IMR-90 (cell line): ENCODE results near the gene SHROOM3. TPM values are rescaled to one million over a fixed set of nuclear protein-coding genes. Genes with fewer than 3 reads are reported as not detected.

ENCODE experiments used
- ATAC-seq: fragments of 200-7000 bp; cut with Tn5 transposase; 2 replicates; pipeline ENCODE4 v1.9.1; 2020; ENCODE audit warnings: low read depth, mild to moderate bottlenecking, moderate library complexity
- BruUV-seq: library from RNA; stranded (reverse); fragments of 400-500 nt; replicated peaks from 2 replicates; lab custom pipeline; 2021; lab: Mats Ljungman, UMichigan
- CTCF ChIA-PET: fragments of 300-600 bp; formaldehyde crosslinking; extraction: SDS; loops from one replicate; lab custom pipeline; 2021; ENCODE audit warnings: antibody characterized with exemption; lab: Yijun Ruan, JAX
- POLR2A ChIA-PET: fragments of 300-600 bp; sonication (Branson Sonifier 250); formaldehyde crosslinking; loops from one replicate; lab custom pipeline; 2022; ENCODE audit warnings: antibody characterized with exemption; ENCODE audit not compliant: unreplicated experiment; lab: Charles Lee
- DNase-seq: peaks from one replicate; pipeline ENCODE4 v3.0.0; 2013
- H2AFZ ChIP-seq: replicated peaks from 2 replicates; pipeline ENCODE3; 2013; ENCODE audit warnings: low read length, mild to moderate bottlenecking; ENCODE audit not compliant: poor library complexity
- H2AK5ac ChIP-seq: 2 replicates; pipeline ENCODE4 v1.6.1; 2013; ENCODE audit warnings: low read depth, low read length, inconsistent platforms
- H2AK9ac ChIP-seq: replicated peaks from 2 replicates; pipeline ENCODE3; 2013; ENCODE audit warnings: mild to moderate bottlenecking, low read depth, low read length, moderate library complexity; ENCODE audit not compliant: poor library complexity
- H2BK120ac ChIP-seq: 2 replicates; pipeline ENCODE4 v1.6.1; 2013; ENCODE audit warnings: low read depth, low read length, inconsistent platforms
- H2BK15ac ChIP-seq: 3 replicates; pipeline ENCODE4 v1.6.1; 2013; ENCODE audit warnings: low read depth, low read length, inconsistent platforms
- H2BK20ac ChIP-seq: 2 replicates; pipeline ENCODE4 v1.6.1; 2013; ENCODE audit warnings: low read depth, mild to moderate bottlenecking, inconsistent platforms, low read length, moderate library complexity
- H2BK5ac ChIP-seq: 2 replicates; pipeline ENCODE4 v1.6.1; 2013; ENCODE audit warnings: mild to moderate bottlenecking, low read depth, low read length, inconsistent platforms; ENCODE audit not compliant: poor library complexity, severe bottlenecking
- H3K14ac ChIP-seq: replicated peaks from 2 replicates; pipeline ENCODE4 v1.6.1; 2013; ENCODE audit warnings: low read depth, low read length, inconsistent platforms
- H3K18ac ChIP-seq: 2 replicates; pipeline ENCODE4 v1.6.1; 2013; ENCODE audit warnings: low read depth, low read length, control low read depth
- H3K23ac ChIP-seq: 2 replicates; pipeline ENCODE4 v1.6.1; 2013; ENCODE audit warnings: low read depth, low read length, inconsistent platforms
- H3K27ac ChIP-seq: 2 replicates; pipeline ENCODE4 v1.5.1; 2013; ENCODE audit warnings: mild to moderate bottlenecking, control low read depth, low read length; ENCODE audit not compliant: insufficient read depth
- H3K27me3 ChIP-seq: 2 replicates; pipeline ENCODE4 v1.6.1; 2013; ENCODE audit warnings: low read length; ENCODE audit not compliant: control insufficient read depth, insufficient read depth
- H3K36me3 ChIP-seq: 2 replicates; pipeline ENCODE4 v1.6.1; 2013; ENCODE audit warnings: low read length, mixed read lengths; ENCODE audit not compliant: control insufficient read depth, insufficient read depth
- H3K4ac ChIP-seq: 2 replicates; pipeline ENCODE4 v1.6.1; 2013; ENCODE audit warnings: low read depth, low read length, inconsistent platforms
- H3K4me1 ChIP-seq: 2 replicates; pipeline ENCODE4 v1.6.1; 2013; ENCODE audit warnings: low read length, mixed read lengths; ENCODE audit not compliant: control insufficient read depth, insufficient read depth
- H3K4me2 ChIP-seq: 2 replicates; pipeline ENCODE4 v1.6.1; 2013; ENCODE audit warnings: low read depth, mild to moderate bottlenecking, control low read depth, low read length, moderate library complexity
- H3K4me3 ChIP-seq: 2 replicates; pipeline ENCODE4 v1.5.1; 2013; ENCODE audit warnings: low read depth, mild to moderate bottlenecking, control low read depth, low read length, moderate library complexity; ENCODE audit not compliant: insufficient read depth
- H3K56ac ChIP-seq: 2 replicates; pipeline ENCODE4 v1.6.1; 2013; ENCODE audit warnings: low read length, inconsistent platforms; ENCODE audit not compliant: insufficient read depth; ENCODE audit errors: extremely low read depth
- H3K79me1 ChIP-seq, 2 experiments: 2 replicates each; pipeline ENCODE4 v1.6.1; 2013; ENCODE audit warnings: low read length in 2 of 2, inconsistent platforms in 1 of 2, low read depth in 1 of 2
- H3K9ac ChIP-seq: 2 replicates; pipeline ENCODE4 v1.6.1; 2013; ENCODE audit warnings: low read depth, low read length, control low read depth
- H3K9me1 ChIP-seq: 2 replicates; pipeline ENCODE4 v1.6.1; 2013; ENCODE audit warnings: low read length, inconsistent platforms; ENCODE audit not compliant: insufficient read depth
- H3K9me3 ChIP-seq: 2 replicates; pipeline ENCODE4 v1.6.1; 2013; ENCODE audit warnings: low read length; ENCODE audit not compliant: control insufficient read depth, insufficient read depth
- H4K20me1 ChIP-seq: 2 replicates; pipeline ENCODE4 v1.6.1; 2013; ENCODE audit warnings: low read length, inconsistent platforms; ENCODE audit not compliant: insufficient read depth
- H4K5ac ChIP-seq: 2 replicates; pipeline ENCODE4 v1.6.1; 2013; ENCODE audit warnings: mild to moderate bottlenecking, low read depth, low read length, control low read depth
- H4K8ac ChIP-seq, 2 experiments: 2 replicates each; pipeline ENCODE4 v1.6.1; 2013; ENCODE audit warnings: low read depth in 2 of 2, low read length in 2 of 2, control low read depth in 1 of 2, inconsistent platforms in 1 of 2
- H4K91ac ChIP-seq: 2 replicates; pipeline ENCODE4 v1.6.1; 2013; ENCODE audit warnings: low read depth, low read length, inconsistent platforms; ENCODE audit not compliant: insufficient read depth
- BHLHE40 ChIP-seq: fragments of 150-350 bp; IDR thresholded peaks from 2 replicates; pipeline ENCODE4 v1.6.1; 2016; ENCODE audit warnings: mild to moderate bottlenecking, low read depth, low read length
- FOS ChIP-seq: fragments of 150-350 bp; IDR thresholded peaks from 2 replicates; pipeline ENCODE4 v1.6.1; 2016; ENCODE audit warnings: low read depth, low read length
- MAFK ChIP-seq: IDR thresholded peaks from 2 replicates; pipeline ENCODE4 v1.6.1; 2012; ENCODE audit warnings: low read depth, low read length, improper control_type of control experiment
- MXI1 ChIP-seq: IDR thresholded peaks from 2 replicates; pipeline ENCODE4 v1.6.1; 2012; ENCODE audit warnings: low read depth, mild to moderate bottlenecking, low read length, moderate library complexity, borderline replicate concordance
- RAD21 ChIP-seq: IDR thresholded peaks from 2 replicates; pipeline ENCODE4 v1.6.1; 2012; ENCODE audit warnings: low read length, improper control_type of control experiment
- RFX5 ChIP-seq: IDR thresholded peaks from 2 replicates; pipeline ENCODE4 v1.8.0; 2012; ENCODE audit warnings: low read depth, mild to moderate bottlenecking, low read length, moderate library complexity
- SMC3 ChIP-seq: fragments of 150-350 bp; IDR thresholded peaks from 2 replicates; pipeline ENCODE4 v1.6.1; 2016; ENCODE audit warnings: low read depth, mild to moderate bottlenecking, antibody characterized with exemption, low read length, moderate library complexity
- USF2 ChIP-seq: fragments of 150-350 bp; IDR thresholded peaks from 2 replicates; pipeline ENCODE4 v1.6.1; 2017; ENCODE audit warnings: mild to moderate bottlenecking, antibody characterized with exemption, low read length, low read depth
- WGBS, 2 experiments: methylation state at CpG; one replicate each; pipeline versions ENCODE4 v1.1.5 to v1.1.7; 2013; ENCODE audit warnings: missing lambda C conversion rate in 2 of 2; ENCODE audit not compliant: insufficient read length in 1 of 2; ENCODE audit errors: extremely low coverage in 2 of 2; 5-methylcytosine and 5-hydroxymethylcytosine counted together
- dilution Hi-C: fragments of 300-500 bp; cut with HindIII; formaldehyde crosslinking; loops from one replicate; pipeline ENCODE4 v1.14.3; 2018; ENCODE audit warnings: low sequenced_read_pairs; ENCODE audit not compliant: unreplicated experiment
- in situ Hi-C: fragments of 300-500 bp; cut with MboI; formaldehyde crosslinking; loops from 3 replicates; pipeline ENCODE4 v1.14.3; 2019; ENCODE audit warnings: low sequenced_read_pairs, inconsistent platforms, mixed read lengths
- intact Hi-C: fragments of 100-400 bp; cut with micrococcal nuclease; formaldehyde crosslinking; loops from 2 replicates; pipeline ENCODE4 v1.10.0; 2022
- polyA plus RNA-seq, 3 experiments: library from polyadenylated mRNA; depleted of rRNA; stranded (reverse); fragments of >200 nt; gene quantifications; 2 replicates each; pipeline ENCODE4 v1.2.3, GENCODE V29; 2012; ENCODE audit warnings: low replicate concordance in 1 of 3
- total RNA-seq: library from RNA; depleted of rRNA; stranded (reverse); fragments of >200 nt; gene quantifications from 2 replicates; pipeline ENCODE4 v1.2.3, GENCODE V29; 2012
- TF ChIP-seq, protein P1 (sequence below): conservative IDR thresholded peaks from 2 replicates; pipeline ENCODE4 v1.5.1; 2012; ENCODE audit warnings: mild to moderate bottlenecking, low read depth, low read length, improper control_type of control experiment
- TF ChIP-seq, protein P2 (sequence below): fragments of 150-350 bp; IDR thresholded peaks from 2 replicates; pipeline ENCODE4 v1.6.1; 2016; ENCODE audit warnings: low read depth, mild to moderate bottlenecking, low read length, moderate library complexity, borderline replicate concordance

SHROOM3 gene
- total and polyA plus RNA-seq, 2 of the 4 experiments (the other 2 are of a cell fraction), result 10.8 to 19.5 TPM

DNA sequence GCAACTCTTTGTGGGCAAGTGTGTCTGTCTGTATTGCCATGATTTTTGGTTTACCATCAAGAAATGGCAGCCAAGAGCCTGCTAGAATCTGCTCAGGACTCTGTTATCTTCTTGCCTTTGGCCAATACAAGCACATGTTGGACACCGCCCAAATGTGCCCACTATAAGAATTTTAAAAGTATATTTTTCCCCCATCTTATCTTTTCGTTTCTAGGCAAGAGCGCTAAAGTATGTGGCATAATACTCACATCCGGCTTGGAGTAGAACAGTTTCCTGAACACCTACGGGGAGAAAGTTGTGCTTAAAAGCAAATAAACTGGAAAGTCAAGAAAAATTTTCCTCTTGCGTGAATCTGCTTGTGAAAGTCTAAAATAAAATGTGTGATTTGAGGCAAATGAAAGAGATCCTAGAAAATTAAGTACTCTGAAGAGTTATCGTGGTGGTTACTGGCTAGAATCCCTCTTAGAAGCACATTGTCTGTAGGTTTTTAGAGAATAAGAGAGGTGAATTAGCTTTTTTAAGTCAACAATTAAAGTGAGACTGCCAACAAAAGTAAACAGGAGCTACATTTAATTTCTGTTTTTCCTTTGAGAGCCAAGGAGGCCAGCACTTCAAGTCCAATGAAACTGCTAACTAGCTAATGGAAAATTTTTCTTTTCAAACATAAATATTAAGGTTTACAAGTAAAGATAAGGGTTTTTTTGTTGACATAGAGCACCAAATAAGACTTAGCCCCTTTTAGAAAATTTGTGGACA lies 242.7 kb downstream of the SHROOM3 start:
- H2BK20ac ChIP-seq, result no peak overlapping the region
- H3K4ac ChIP-seq, result no peak overlapping the region
- intact Hi-C loops (no loop called here), in situ Hi-C loops (no loop called here), dilution Hi-C loops (no loop called here)
- POLR2A ChIA-PET, result no interaction called here
- TF ChIP-seq RAD21 (no peak), FOS (no peak), MAFK (no peak), SMC3 (no peak), MXI1 (no peak), USF2 (no peak), RFX5 (no peak), BHLHE40 (no peak)
- TF ChIP-seq, protein P1, sequence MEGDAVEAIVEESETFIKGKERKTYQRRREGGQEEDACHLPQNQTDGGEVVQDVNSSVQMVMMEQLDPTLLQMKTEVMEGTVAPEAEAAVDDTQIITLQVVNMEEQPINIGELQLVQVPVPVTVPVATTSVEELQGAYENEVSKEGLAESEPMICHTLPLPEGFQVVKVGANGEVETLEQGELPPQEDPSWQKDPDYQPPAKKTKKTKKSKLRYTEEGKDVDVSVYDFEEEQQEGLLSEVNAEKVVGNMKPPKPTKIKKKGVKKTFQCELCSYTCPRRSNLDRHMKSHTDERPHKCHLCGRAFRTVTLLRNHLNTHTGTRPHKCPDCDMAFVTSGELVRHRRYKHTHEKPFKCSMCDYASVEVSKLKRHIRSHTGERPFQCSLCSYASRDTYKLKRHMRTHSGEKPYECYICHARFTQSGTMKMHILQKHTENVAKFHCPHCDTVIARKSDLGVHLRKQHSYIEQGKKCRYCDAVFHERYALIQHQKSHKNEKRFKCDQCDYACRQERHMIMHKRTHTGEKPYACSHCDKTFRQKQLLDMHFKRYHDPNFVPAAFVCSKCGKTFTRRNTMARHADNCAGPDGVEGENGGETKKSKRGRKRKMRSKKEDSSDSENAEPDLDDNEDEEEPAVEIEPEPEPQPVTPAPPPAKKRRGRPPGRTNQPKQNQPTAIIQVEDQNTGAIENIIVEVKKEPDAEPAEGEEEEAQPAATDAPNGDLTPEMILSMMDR, result no peak
- TF ChIP-seq, protein P2, sequence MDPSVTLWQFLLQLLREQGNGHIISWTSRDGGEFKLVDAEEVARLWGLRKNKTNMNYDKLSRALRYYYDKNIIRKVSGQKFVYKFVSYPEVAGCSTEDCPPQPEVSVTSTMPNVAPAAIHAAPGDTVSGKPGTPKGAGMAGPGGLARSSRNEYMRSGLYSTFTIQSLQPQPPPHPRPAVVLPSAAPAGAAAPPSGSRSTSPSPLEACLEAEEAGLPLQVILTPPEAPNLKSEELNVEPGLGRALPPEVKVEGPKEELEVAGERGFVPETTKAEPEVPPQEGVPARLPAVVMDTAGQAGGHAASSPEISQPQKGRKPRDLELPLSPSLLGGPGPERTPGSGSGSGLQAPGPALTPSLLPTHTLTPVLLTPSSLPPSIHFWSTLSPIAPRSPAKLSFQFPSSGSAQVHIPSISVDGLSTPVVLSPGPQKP, result no peak
- no peaks in the 10 kb centered on the region for H3K9me3 ChIP-seq
- H3K18ac ChIP-seq, result no peak overlapping the region
- H3K4me2 ChIP-seq, result no peak overlapping the region
- no peak overlapping the region for H2AFZ ChIP-seq
- H3K14ac ChIP-seq, result no peak overlapping the region
- H4K20me1 ChIP-seq, result no peaks in the 10 kb centered on the region
- WGBS, 2 experiments, result 75% methylated on average over 2 of the region's 7 CpGs; no CpG with 5 or more reads in 1 of the 2 experiments
- H2BK5ac ChIP-seq, result no peak overlapping the region
- H4K5ac ChIP-seq, result no peak overlapping the region
- H2BK15ac ChIP-seq, result no peak overlapping the region
- no peak overlapping the region for H3K56ac ChIP-seq
- H2AK9ac ChIP-seq, result no peak overlapping the region
- no peak overlapping the region for H2BK120ac ChIP-seq
- no peaks in the 10 kb centered on the region for H3K79me1 ChIP-seq
- no peak overlapping the region for H3K4me3 ChIP-seq
- no peaks in the 10 kb centered on the region for H3K27me3 ChIP-seq
- DNase-seq (no peak), ATAC-seq (no peak)
- no peak overlapping the region for H3K27ac ChIP-seq
- no peak overlapping the region for H4K8ac ChIP-seq
- H3K36me3 ChIP-seq, result no peaks in the 10 kb centered on the region
- CTCF ChIA-PET, result interaction anchor here (0.6 kb wide), 1 partner anchor 87 kb away, joined by 3 read pairs; no protein-coding TSS in a partner anchor
- 0 out of 2 replicates have a peak overlapping the region, but pooled peaks have one; percentile 31 for H2AK5ac ChIP-seq
- BruUV-seq, result no TSS peak
- H3K23ac ChIP-seq, result no peak overlapping the region; the same call in 1 of the 2 replicates
- peaks cover 9% of the 10 kb centered on the region for H3K9me1 ChIP-seq
- H3K4me1 ChIP-seq, result no peaks in the 10 kb centered on the region
- no peak overlapping the region for H3K9ac ChIP-seq
- no peak overlapping the region for H4K91ac ChIP-seq
